Osteocyte (in vitro differentiated cells): ENCODE data around the gene NINJ2. TPM values are rescaled to one million over a fixed set of nuclear protein-coding genes. Genes with fewer than 3 reads are reported as not detected.
"Not testable (repeated sequence)": the region's sequence is repeated elsewhere in the genome, so short reads cannot be mapped to it uniquely, and the experiment has no call there.

Experiments
- DNase-seq: peaks from one replicate; pipeline ENCODE4 v3.0.0; 2021; ENCODE audit warnings: mixed read lengths; ENCODE audit not compliant: unreplicated experiment; ENCODE audit errors: extremely low spot score
- H3K27ac Mint-ChIP-seq: one replicate; pipeline ENCODE4 v1.8.0; 2021; ENCODE audit warnings: mild to moderate bottlenecking, mixed read lengths; ENCODE audit not compliant: unreplicated experiment
- H3K27me3 Mint-ChIP-seq: one replicate; pipeline ENCODE4 v1.8.0; 2021; ENCODE audit warnings: mixed read lengths; ENCODE audit not compliant: unreplicated experiment
- H3K36me3 Mint-ChIP-seq: one replicate; pipeline ENCODE4 v1.8.0; 2021; ENCODE audit warnings: mixed read lengths; ENCODE audit not compliant: unreplicated experiment
- H3K4me1 Mint-ChIP-seq: one replicate; pipeline ENCODE4 v1.8.0; 2021; ENCODE audit warnings: mixed read lengths; ENCODE audit not compliant: unreplicated experiment
- H3K4me3 Mint-ChIP-seq: one replicate; pipeline ENCODE4 v1.8.0; 2021; ENCODE audit warnings: mild to moderate bottlenecking, moderate library complexity, mixed read lengths; ENCODE audit not compliant: unreplicated experiment
- H3K9me3 Mint-ChIP-seq: one replicate; pipeline ENCODE4 v1.8.0; 2021; ENCODE audit warnings: mixed read lengths; ENCODE audit not compliant: unreplicated experiment
- CTCF ChIP-seq: fragments of 200-600 bp; sonication (generic); IDR thresholded peaks from 2 replicates; pipeline ENCODE4 v1.5.0; 2021; ENCODE audit warnings: antibody characterized with exemption, mild to moderate bottlenecking, moderate library complexity
- total RNA-seq: library from RNA; stranded (reverse); gene quantifications from 2 replicates; pipeline ENCODE4 v1.2.1, GENCODE V29; 2021

NINJ2 gene
- total RNA-seq, 1 donor from 2014 or later = 2.3 TPM

DNA sequence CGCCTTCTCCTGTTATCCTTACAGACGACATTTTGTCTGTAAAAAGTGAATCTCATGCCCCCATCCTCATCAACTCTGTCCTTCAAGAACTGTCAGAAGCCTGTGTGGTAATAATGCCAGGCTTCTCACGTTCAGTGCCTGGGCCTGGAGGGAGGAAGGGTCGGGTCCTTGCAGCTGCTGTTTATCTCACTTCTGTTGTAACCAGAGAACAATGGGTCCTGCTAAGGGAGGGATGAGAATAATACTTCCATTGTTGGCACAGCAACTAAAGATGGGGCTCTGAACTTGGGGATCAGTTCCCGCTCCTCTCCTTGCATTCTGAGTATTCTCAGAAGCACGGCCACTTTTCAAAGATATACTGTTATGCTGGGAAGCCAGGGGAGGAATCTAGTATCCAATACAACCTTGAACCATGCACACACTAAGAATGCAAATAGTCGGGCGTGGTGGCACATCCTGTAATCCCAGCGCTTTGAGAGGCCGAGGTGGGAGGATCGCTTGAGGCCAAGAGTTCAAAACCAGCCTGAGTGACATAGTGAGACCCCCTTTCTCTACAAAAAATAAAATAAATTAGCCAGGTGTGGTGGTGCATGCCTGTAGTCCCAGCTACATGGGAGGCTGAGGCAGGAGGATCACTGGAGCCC is 38.8 kb upstream of the NINJ2 start:
- H3K27ac Mint-ChIP-seq = no peak overlapping the region
- no peaks in the 10 kb centered on the region for H3K36me3 Mint-ChIP-seq
- H3K4me3 Mint-ChIP-seq = no peak overlapping the region
- H3K9me3 Mint-ChIP-seq = peaks cover 8% of the 10 kb centered on the region
- TF ChIP-seq CTCF = no peak
- H3K4me1 Mint-ChIP-seq = peaks cover 13% of the 10 kb centered on the region
- H3K27me3 Mint-ChIP-seq = peaks cover 5% of the 10 kb centered on the region
- DNase-seq = no peak

- TF ChIP-seq CTCF = no peak
- no peak overlapping the region for H3K27ac Mint-ChIP-seq
- no peak for DNase-seq
- peaks cover 13% of the 10 kb centered on the region for H3K4me1 Mint-ChIP-seq
- H3K9me3 Mint-ChIP-seq = peaks cover 8% of the 10 kb centered on the region
- H3K36me3 Mint-ChIP-seq = peaks cover 1% of the 10 kb centered on the region
- no peak overlapping the region for H3K4me3 Mint-ChIP-seq
- peaks cover 3% of the 10 kb centered on the region for H3K27me3 Mint-ChIP-seq
Observed at GRCh38 chr12:700016-700415, 36.8 kb upstream of the NINJ2 start.

- not testable (repeated sequence) for DNase-seq, H3K9me3 Mint-ChIP-seq, H3K27ac Mint-ChIP-seq, H3K36me3 Mint-ChIP-seq, H3K4me3 Mint-ChIP-seq, H3K27me3 Mint-ChIP-seq
- H3K4me1 Mint-ChIP-seq = peaks cover 20% of the 10 kb centered on the region
Observed at GRCh38 chr12:698222-698621, 35.0 kb upstream of the NINJ2 start.

GRCh38 chr12:697481-697880 is 34.2 kb upstream of the NINJ2 start:
- Mint-ChIP-seq H3K27ac (no peak overlapping the region), H3K4me1 (peaks cover 20% of the 10 kb centered on the region), H3K4me3 (no peak overlapping the region), H3K36me3 (peaks cover 1% of the 10 kb centered on the region), H3K27me3 (no peaks in the 10 kb centered on the region), H3K9me3 (peaks cover 8% of the 10 kb centered on the region)
- no peak for DNase-seq
- no peak for TF ChIP-seq CTCF

DNA sequence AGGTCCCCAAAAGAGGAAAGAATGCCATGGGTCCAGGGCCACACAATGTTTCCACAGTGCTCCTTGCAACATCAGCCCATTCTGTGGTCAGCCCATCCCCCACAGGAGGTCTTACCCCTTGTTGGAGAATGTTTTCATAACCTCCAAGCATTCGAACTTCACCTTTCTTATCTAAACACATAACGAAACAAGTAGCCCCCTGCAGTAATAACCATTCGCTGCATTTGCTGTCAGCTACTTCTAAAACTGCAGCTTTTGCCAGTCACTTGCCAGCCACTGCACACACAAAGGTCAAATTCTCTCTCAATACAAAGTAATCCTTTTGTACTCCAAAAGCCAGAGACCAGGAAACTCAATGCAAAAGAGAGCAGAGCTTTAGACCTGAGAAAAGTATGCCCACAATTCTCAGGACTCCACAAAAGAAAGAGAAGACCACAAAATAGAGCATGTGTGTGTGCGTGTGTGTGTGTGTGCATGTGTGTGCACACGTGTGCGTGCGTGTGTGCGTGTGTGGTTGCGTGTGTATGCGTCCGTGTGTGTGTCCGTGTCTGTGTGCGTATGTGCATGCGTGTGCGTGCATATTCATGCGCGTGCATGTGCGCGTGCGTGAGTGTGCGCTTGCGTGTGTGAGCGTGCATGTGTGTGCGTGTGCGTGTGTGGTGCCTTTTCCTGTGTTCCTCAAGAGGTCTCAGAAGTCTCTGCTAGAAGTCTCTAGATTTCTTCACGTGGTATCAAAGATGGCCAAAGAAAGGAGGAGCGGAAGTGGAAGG is 31.7 kb upstream of the NINJ2 start:
- no peak for DNase-seq
- Mint-ChIP-seq H3K27ac (no peak overlapping the region), H3K9me3 (peaks cover 8% of the 10 kb centered on the region), H3K4me1 (peaks cover 15% of the 10 kb centered on the region), H3K36me3 (peaks cover 1% of the 10 kb centered on the region), H3K4me3 (no peak overlapping the region), H3K27me3 (no peaks in the 10 kb centered on the region)
- no peak for TF ChIP-seq CTCF
